Kidney capillary endothelial cell (primary cell): ENCODE data around the gene TBCA.

ENCODE experiments used
- DNase-seq: peaks from one replicate; pipeline ENCODE4 v3.0.0-alpha.2; 2018; ENCODE audit warnings: low spot score

The TBCA gene, protein sequence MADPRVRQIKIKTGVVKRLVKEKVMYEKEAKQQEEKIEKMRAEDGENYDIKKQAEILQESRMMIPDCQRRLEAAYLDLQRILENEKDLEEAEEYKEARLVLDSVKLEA

DNA sequence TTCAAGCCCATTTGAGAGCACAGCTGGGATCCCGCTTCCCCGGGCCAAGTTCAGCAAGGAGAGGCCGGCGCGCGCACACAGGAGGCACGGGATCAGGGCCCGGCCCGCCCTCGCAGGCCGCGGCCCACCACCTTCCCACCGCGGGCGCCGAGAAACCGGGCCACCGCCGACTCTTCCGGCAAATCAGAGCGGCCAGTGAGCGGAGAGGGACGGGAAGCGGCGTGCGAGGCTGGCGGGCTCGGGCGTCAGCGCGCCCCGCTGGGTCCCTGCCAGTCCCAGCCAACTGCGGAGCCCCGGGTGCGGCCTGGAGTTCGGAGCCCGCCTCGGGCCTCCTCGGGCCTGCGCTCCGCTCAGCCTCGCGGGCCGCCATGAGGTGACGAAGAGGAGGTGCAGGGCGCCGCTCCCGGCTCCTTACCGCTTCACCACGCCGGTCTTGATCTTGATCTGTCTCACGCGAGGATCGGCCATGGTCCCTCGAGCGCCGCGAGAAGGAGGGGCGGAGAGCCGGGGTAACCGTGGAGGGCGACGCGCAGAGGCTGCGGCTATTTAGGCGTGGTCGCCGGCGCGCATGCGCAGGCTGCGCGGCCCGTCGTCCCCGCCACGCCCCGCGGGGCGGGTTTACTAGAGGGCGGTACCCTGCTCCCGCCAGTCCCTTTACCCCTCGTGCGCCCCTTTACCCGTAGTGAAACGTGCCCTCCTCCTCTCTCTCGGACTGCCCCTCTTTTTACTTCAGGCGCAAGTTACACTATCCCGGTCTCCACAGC, at the start of gene TBCA:
Gene TBCA, minus strand, starts transcription at position 550 of the 764 bp plus-strand sequence. Its CDS starts 82 bp downstream, at position 468.
- peak; percentile 90 for DNase-seq

DNA sequence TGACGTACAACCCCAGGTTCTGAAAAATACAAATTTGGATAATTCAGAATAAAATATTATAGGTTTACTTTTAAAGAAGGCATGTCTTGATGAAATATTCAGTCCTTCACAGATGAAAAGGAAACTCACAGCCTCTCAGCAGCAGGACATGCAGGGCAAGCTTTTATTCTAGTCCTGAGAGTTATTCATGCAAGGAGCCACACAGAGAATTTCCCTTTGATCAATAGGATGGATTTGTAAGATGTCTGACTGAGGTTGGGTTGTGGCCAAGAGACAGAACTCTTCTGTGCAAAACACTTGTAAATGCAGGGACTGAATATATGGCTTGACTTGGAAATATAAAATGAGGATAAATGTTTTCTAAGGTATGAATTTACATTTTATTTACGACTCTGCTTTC, 48.8 kb upstream of the TBCA start:
- DNase-seq: no peak

DNA sequence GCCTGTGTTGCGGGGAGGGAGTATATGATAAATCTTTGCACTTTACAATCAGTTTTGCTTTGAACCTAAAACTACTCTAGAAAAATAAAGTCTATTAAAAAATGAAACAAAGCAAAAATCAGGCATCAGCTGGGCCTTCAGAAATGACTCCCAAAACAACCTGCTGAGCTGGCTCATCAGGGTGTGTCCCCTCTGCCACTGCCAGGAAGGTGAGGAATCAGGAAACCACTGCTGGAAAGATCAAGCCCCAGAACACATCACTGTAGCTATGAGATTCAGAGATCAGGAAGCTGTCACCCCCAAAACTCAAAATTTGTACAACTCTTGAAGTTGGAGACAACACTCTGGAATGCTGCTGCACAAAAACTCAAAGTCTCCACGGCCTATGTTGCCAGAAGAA, 40.5 kb upstream of the TBCA start:
- DNase-seq: no peak

GRCh38 chr5:77812926-77813589, 36.9 kb upstream of the TBCA start:
- DNase-seq: no peak

- DNase-seq: no peak
Measured at GRCh38 chr5:77806213-77806843, 30.2 kb upstream of the TBCA start.

GRCh38 chr5:77798456-77798855, 22.3 kb upstream of the TBCA start:
- DNase-seq: no peak

DNA sequence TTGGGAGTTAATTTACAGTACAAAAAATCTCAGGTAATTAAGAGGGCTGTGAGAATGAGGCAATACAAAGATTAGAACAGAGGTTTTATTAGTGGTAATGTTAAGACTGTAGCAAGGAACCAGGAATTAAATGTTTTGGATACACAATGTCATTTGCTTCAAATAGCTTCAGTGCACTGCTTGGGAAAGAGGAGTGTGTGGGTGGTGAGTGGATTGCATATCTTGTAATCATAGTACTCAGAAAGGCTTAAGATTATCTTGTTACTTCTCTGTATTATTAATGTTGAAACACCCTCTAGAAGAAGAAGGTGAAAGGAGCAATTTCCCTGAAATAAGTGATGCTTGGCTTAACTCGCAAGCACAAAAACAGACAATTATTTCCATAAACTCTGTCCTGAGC, 21.0 kb upstream of the TBCA start:
- DNase-seq: no peak

GRCh38 chr5:77795846-77796245, 19.7 kb upstream of the TBCA start:
- DNase-seq: no peak

GRCh38 chr5:77795268-77795667, 19.1 kb upstream of the TBCA start:
- DNase-seq: no peak

DNA sequence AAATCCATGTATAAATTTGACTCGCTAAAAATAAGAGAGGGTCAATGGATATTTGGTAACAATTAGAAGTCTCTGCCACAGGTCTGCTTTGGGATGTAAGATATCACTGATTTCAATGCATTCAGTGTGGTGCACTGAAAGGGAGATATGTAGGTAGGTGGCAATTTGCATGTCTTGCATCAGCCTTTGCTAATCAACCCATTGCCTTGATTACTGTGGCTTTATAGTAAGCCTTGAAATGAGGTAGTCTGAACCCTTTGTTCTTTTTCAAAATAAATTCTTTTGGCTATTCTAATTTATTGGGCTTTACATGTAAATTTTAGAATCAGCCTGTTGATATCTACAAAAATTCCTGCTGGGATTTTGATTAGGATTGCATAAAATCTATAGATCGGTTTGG, 15.8 kb upstream of the TBCA start:
- no peak for DNase-seq

DNA sequence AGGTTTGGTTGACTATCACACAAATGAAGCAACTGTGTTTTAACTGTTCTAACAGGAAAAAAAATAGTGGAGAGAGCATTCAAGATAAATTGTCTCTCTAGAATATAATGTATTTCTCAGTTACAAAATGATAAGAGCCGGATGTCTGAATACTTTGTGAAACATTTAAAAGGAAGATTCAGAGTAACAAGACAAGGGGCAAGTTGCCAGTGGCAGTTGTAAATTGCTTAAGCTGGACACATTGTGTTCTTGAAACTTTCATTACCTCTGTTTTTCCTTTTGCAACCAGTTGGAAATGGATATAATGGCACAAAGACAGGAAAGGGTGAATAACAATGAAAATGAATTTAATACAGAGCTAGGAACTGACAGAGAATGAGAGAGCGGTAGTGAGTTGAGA, 15.2 kb upstream of the TBCA start:
- no peak for DNase-seq

DNA sequence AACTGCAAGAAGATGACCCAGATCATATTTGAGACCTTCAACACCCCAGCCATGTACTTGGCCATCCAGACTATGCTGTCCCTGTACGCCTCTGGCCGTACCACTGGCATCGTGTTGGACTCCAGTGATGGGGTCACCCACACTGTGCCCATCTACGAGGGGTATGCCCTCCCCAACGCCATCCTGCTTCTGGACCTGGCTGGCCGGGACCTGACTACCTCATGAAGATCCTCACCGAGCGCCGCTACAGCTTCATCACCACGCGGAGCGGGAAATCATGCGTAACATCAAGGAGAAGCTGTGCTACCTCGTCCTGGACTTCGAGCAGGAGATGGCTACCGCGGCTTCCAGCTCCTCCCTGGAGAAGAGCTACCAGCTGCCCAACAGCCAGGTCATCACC, 9.1 kb upstream of the TBCA start:
- DNase-seq: no peak

- no peak for DNase-seq
Measured at GRCh38 chr5:77784735-77785134, 8.6 kb upstream of the TBCA start.

- no peak for DNase-seq
Measured at GRCh38 chr5:77781076-77781475, 4.9 kb upstream of the TBCA start.

DNA sequence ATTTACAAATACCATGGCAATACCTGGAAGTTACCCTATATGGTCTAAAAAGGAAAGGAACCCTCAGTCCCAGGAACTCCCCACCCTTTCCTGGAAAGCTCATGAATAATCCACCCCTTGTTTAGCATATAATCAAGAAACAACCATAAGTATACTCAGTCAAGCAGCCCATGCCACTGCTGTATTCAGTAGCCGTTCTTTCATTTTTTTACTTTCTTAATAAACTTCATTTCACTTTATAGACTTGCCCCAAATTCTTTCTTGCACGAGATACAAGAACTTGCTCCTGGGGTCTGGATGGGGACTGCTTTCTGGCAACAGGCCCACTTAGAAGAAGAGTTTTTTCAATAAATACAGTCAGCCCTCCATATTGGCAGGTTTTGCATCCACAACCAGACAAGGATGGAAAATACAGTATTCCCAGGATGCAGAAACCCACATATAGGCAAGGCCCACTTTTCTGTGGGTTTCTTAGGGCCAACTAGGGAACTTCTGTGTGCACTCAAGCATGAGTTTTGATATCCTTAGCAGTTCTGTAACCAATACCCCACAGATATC, 2.8 kb upstream of the TBCA start:
- no peak for DNase-seq

- no peak for DNase-seq
Measured at GRCh38 chr5:77778398-77778797, 2.3 kb upstream of the TBCA start.

DNA sequence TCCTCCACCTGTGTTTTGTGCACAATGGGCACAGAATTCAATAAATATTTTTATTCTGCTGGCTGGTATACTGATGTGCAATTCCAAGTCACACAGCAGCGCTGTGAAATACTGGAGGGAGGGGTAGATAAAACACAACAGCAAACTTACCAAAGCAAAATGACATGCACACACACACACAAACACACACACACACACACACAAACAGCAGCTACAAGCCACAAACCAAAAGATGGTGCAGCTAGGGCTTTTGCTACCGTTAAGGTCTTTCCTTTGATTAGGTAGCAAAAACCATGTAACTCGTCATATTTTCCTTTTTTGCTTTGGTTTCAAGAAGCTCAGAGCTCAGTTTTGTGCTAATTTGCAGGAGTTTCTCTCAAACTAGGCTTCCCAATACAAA, 1.8 kb upstream of the TBCA start:
- no peak for DNase-seq

- no peak for DNase-seq
Measured at GRCh38 chr5:77777281-77777892, 1.2 kb upstream of the TBCA start.

- DNase-seq: peak; percentile 31
Measured at GRCh38 chr5:77776554-77777206, 541 bp upstream of the TBCA start.

DNA sequence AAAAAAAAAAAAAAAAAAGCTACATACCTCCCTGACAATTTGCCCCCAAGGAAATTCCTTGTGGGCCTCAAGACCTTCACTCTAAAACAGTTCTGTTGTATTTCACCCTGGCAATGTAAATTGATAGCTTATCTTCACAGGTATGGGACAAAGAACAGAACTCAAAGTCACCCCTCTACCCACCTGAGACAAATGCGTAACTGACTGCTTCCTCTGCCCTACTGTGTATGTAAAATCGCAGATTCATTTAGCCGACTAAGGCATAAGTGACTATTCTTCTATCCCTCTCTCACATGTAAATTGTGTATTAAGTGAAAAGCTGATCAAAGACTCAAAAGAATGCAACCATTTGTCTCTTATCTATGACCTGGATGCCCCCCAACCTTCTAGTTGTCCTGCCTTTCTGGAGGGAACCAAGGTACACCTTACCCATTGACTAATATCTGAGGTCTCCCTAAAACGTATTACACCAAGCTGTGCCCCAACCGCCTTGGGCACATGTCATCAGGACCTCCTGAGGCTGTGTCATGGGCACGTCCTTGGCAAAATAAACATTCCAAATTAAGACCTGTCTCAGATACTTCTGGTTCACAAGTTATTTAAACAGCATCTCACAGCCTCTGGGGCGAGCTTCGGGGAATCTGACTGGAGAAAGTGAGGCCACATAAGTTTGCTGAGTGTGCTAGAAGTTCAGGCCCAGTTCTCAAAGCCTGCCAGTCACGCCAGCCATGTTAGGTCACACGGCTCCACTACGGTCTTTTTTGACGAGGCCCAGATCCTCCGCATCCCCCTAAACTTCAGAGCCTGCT, 954 bp downstream of the TBCA start:
- DNase-seq: peak; percentile 5

DNA sequence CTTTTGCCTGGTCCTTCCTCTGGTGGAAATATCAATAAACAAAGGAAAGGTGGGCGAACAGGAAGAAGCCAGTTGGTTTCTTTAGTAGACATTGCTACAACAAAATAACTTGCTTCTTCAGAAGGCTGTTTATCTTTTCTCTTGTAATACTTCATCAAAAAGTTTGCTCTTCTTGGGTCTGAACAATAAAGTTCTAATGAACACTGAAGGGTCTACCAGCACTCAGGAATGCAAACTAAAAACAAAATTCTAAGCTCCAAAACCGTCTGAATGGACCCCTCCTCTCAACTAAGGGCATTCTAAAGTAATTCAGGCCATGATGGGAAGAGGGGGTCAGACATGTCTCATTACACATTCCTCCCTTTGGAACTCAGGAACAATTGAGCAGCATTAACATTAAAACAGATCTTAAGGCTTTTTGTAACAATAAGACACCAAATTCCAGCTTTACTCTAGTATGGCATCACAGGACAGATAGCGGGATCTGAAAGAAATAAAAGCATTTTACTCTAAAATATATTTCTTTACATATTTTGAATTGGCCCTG, 2.3 kb downstream of the TBCA start:
- no peak for DNase-seq
